Activated naive CD4-positive, alpha-beta T cell treated with anti-CD3 and anti-CD28 coated beads for 36 hours (primary cell): ENCODE data around the gene TRPM5. TPM values are rescaled to one million over a fixed set of nuclear protein-coding genes. Genes with fewer than 3 reads are reported as not detected.

ENCODE experiments used
- CTCF ChIA-PET: fragments of 350-600 bp; sonication (Branson Sonifier 250); formaldehyde crosslinking; loops from one replicate; lab custom pipeline; 2021; ENCODE audit warnings: antibody characterized with exemption; lab: Charles Lee
- DNase-seq: peaks from one replicate; pipeline ENCODE4 v3.0.0-alpha.2; 2020
- H3K27ac Mint-ChIP-seq: one replicate; pipeline ENCODE4 v1.8.0; 2021; ENCODE audit warnings: mild to moderate bottlenecking, mixed read lengths
- H3K27me3 Mint-ChIP-seq: one replicate; pipeline ENCODE4 v1.8.0; 2021; ENCODE audit warnings: low read depth, mixed read lengths
- H3K36me3 Mint-ChIP-seq: one replicate; pipeline ENCODE4 v1.8.0; 2021; ENCODE audit warnings: low read depth, mixed read lengths
- H3K4me1 Mint-ChIP-seq: one replicate; pipeline ENCODE4 v1.8.0; 2021; ENCODE audit warnings: low read depth, mixed read lengths
- H3K4me3 Mint-ChIP-seq: one replicate; pipeline ENCODE4 v1.8.0; 2021; ENCODE audit warnings: mild to moderate bottlenecking, moderate library complexity, mixed read lengths
- H3K9me3 Mint-ChIP-seq: one replicate; pipeline ENCODE4 v1.8.0; 2021; ENCODE audit warnings: mixed read lengths
- intact Hi-C: fragments of 100-400 bp; cut with micrococcal nuclease; formaldehyde crosslinking; loops from one replicate; pipeline ENCODE4 v1.15.1; 2023
- total RNA-seq, 2 experiments: library from RNA; stranded (reverse); gene quantifications; one replicate each; pipeline ENCODE4 v1.2.3, GENCODE V29; 2021

The TRPM5 gene
- total RNA-seq, 2 experiments from 2014 or later, result not detected

- H3K4me3 Mint-ChIP-seq, result no peak overlapping the region
- no peaks in the 10 kb centered on the region for H3K27me3 Mint-ChIP-seq
- DNase-seq, result no peak
- no peak overlapping the region for H3K27ac Mint-ChIP-seq
- no peaks in the 10 kb centered on the region for H3K36me3 Mint-ChIP-seq
- no peaks in the 10 kb centered on the region for H3K9me3 Mint-ChIP-seq
- intact Hi-C loops, result loop anchor here (1.0 to 10.0 kb wide), 5 partner anchors 19 to 445 kb away; partner anchors contain the start of gene KCNQ1OT1
- CTCF ChIA-PET, result interaction anchor here (4.8 kb wide), 1 partner anchor 84 kb away, joined by 16 read pairs; no protein-coding TSS in a partner anchor
- peaks cover 20% of the 10 kb centered on the region for H3K4me1 Mint-ChIP-seq
Measured at GRCh38 chr11:2447951-2448650, 3.8 kb upstream of the TRPM5 start.

- intact Hi-C loops, result loop anchor here (1.0 to 10.0 kb wide), 5 partner anchors 20 to 445 kb away; partner anchors contain the start of gene KCNQ1OT1
- DNase-seq, result peak; percentile 48
- CTCF ChIA-PET, result interaction anchor here (2.0 to 4.8 kb wide), 2 partner anchors 80 to 84 kb away, joined by 4 to 16 read pairs; no protein-coding TSS in a partner anchor
- H3K27me3 Mint-ChIP-seq, result no peaks in the 10 kb centered on the region
- H3K27ac Mint-ChIP-seq, result no peak overlapping the region
- H3K4me3 Mint-ChIP-seq, result peak overlapping the region; percentile 89
- H3K36me3 Mint-ChIP-seq, result no peaks in the 10 kb centered on the region
- H3K4me1 Mint-ChIP-seq, result peaks cover 26% of the 10 kb centered on the region
- H3K9me3 Mint-ChIP-seq, result no peaks in the 10 kb centered on the region
Measured at GRCh38 chr11:2447253-2447950, 3.1 kb upstream of the TRPM5 start.

GRCh38 chr11:2446590-2447252 is 2.4 kb upstream of the TRPM5 start:
- H3K27ac Mint-ChIP-seq, result no peak overlapping the region
- CTCF ChIA-PET, result interaction anchor here (1.3 to 4.8 kb wide), 3 partner anchors 10 to 85 kb away, joined by 3 to 16 read pairs (median 4); no protein-coding TSS in a partner anchor
- DNase-seq, result peak; percentile 49
- H3K27me3 Mint-ChIP-seq, result no peaks in the 10 kb centered on the region
- H3K9me3 Mint-ChIP-seq, result no peaks in the 10 kb centered on the region
- peak overlapping the region; percentile 89 for H3K4me3 Mint-ChIP-seq
- peaks cover 26% of the 10 kb centered on the region for H3K4me1 Mint-ChIP-seq
- H3K36me3 Mint-ChIP-seq, result no peaks in the 10 kb centered on the region
- intact Hi-C loops, result loop anchor here (1.0 to 10.0 kb wide), 5 partner anchors 21 to 446 kb away; partner anchors contain the start of gene KCNQ1OT1

GRCh38 chr11:2445746-2446551 is 1.6 kb upstream of the TRPM5 start:
- H3K27ac Mint-ChIP-seq, result no peak overlapping the region
- H3K4me3 Mint-ChIP-seq, result peak overlapping the region; percentile 89
- intact Hi-C loops, result loop anchor here (1.0 to 10.0 kb wide), 5 partner anchors 35 to 447 kb away; partner anchors contain the start of genes KCNQ1OT1 and TSSC4
- no peaks in the 10 kb centered on the region for H3K27me3 Mint-ChIP-seq
- no peaks in the 10 kb centered on the region for H3K9me3 Mint-ChIP-seq
- CTCF ChIA-PET, result interaction anchor here (0.6 to 4.8 kb wide), 7 partner anchors 9 to 141 kb away, joined by 3 to 16 read pairs (median 3); no protein-coding TSS in a partner anchor
- H3K4me1 Mint-ChIP-seq, result peaks cover 26% of the 10 kb centered on the region
- H3K36me3 Mint-ChIP-seq, result no peaks in the 10 kb centered on the region
- DNase-seq, result peak; percentile 36

GRCh38 chr11:2444821-2445745 is 769 bp upstream of the TRPM5 start, which contains the start of gene KCNQ1:
KCNQ1 (plus strand) TSS chr11:2445008; CDS start chr11:2445099, 91 bp downstream.
- intact Hi-C loops, result loop anchor here (1.0 to 10.0 kb wide), 4 partner anchors 45 to 547 kb away; partner anchors contain the start of genes KCNQ1OT1, NAP1L4 and TSSC4

GRCh38 chr11:2443406-2443805 is 908 bp downstream of the TRPM5 start:
- no peaks in the 10 kb centered on the region for H3K9me3 Mint-ChIP-seq
- H3K27ac Mint-ChIP-seq, result no peak overlapping the region
- intact Hi-C loops, result loop anchor here (5.0 to 10.0 kb wide), 2 partner anchors 251 to 549 kb away; partner anchors contain the start of genes KCNQ1OT1 and NAP1L4
- H3K4me1 Mint-ChIP-seq, result peaks cover 26% of the 10 kb centered on the region
- no peaks in the 10 kb centered on the region for H3K27me3 Mint-ChIP-seq
- peak overlapping the region; percentile 2 for H3K4me3 Mint-ChIP-seq
- CTCF ChIA-PET, result interaction anchor here (1.0 to 4.8 kb wide), 2 partner anchors 16 to 88 kb away, joined by 3 to 16 read pairs; no protein-coding TSS in a partner anchor
- H3K36me3 Mint-ChIP-seq, result no peaks in the 10 kb centered on the region
- DNase-seq, result no peak

More at GRCh38 chr11:2444821-2445745, 769 bp upstream of the TRPM5 start, which contains the start of gene KCNQ1:
- H3K9me3 Mint-ChIP-seq, result no peaks in the 10 kb centered on the region
- no peaks in the 10 kb centered on the region for H3K36me3 Mint-ChIP-seq
- no peaks in the 10 kb centered on the region for H3K27me3 Mint-ChIP-seq
- no peak within 1 kb of the TSS for H3K27ac Mint-ChIP-seq
- DNase-seq, result peak; percentile 40
- H3K4me1 Mint-ChIP-seq, result peaks cover 26% of the 10 kb centered on the region
- CTCF ChIA-PET, result interaction anchor here (0.6 to 4.8 kb wide), 8 partner anchors 8 to 323 kb away, joined by 3 to 16 read pairs (median 3); no protein-coding TSS in a partner anchor
- H3K4me3 Mint-ChIP-seq, result peak within 1 kb of the TSS; percentile 89

GRCh38 chr11:2442589-2442988 is 1.7 kb downstream of the TRPM5 start:
- no peak for DNase-seq
- H3K4me1 Mint-ChIP-seq, result peaks cover 23% of the 10 kb centered on the region
- H3K9me3 Mint-ChIP-seq, result no peaks in the 10 kb centered on the region
- intact Hi-C loops, result loop anchor here (5.0 to 10.0 kb wide), 2 partner anchors 252 to 550 kb away; partner anchors contain the start of genes KCNQ1OT1 and NAP1L4
- H3K4me3 Mint-ChIP-seq, result no peak overlapping the region
- H3K27me3 Mint-ChIP-seq, result no peaks in the 10 kb centered on the region
- no peaks in the 10 kb centered on the region for H3K36me3 Mint-ChIP-seq
- H3K27ac Mint-ChIP-seq, result no peak overlapping the region
- CTCF ChIA-PET, result interaction anchor here (0.7 to 1.0 kb wide), 3 partner anchors 15 to 89 kb away, joined by 3 to 4 read pairs (median 3); no protein-coding TSS in a partner anchor

DNA sequence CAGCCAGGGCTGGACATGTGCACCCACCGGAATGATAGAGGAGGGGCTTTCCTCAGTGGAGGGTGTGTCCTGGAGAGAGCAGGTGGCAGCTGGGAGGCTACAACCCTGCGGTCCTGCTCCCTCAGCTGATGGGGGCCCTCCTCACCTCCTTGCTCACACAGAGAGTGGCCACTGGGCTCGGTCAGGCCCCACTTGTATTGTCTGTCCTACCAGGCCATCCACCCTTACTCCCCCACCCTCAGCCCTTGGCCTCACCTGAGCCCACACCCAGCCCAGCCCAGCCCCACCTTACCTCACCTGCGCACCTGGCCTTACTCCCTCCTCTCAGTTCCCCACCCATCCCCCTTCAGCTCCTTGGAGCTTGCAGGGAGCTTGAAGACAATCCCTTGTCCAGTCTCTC is 3.1 kb downstream of the TRPM5 start:
- intact Hi-C loops, result loop anchor here (5.0 to 10.0 kb wide), 2 partner anchors 254 to 551 kb away; partner anchors contain the start of genes KCNQ1OT1 and NAP1L4
- H3K27me3 Mint-ChIP-seq, result no peaks in the 10 kb centered on the region
- DNase-seq, result no peak
- peaks cover 13% of the 10 kb centered on the region for H3K4me1 Mint-ChIP-seq
- no peak overlapping the region for H3K4me3 Mint-ChIP-seq
- no peaks in the 10 kb centered on the region for H3K36me3 Mint-ChIP-seq
- H3K9me3 Mint-ChIP-seq, result no peaks in the 10 kb centered on the region
- no peak overlapping the region for H3K27ac Mint-ChIP-seq
- CTCF ChIA-PET, result no interaction called here

DNA sequence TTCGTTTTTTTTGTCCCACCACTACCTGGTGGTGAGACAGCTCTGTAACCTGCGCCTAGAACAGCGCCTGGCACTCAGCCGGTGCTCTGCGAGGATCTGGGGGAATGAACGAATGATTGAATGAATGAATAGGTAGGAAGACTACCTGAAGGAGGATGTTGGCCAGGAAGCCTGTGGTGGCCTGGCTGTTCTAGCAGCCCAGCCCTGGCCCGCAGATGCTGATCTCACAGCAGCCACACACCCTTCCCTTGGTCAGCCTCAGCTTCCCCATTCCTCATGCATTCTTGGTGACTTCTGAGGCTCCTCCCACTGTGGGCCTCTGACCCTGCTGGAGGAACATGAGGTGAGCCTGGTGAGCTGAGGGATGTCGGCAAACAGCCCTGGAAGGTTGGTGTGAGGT is 3.7 kb downstream of the TRPM5 start:
- Mint-ChIP-seq H3K36me3 (no peaks in the 10 kb centered on the region), H3K4me1 (peaks cover 13% of the 10 kb centered on the region), H3K4me3 (no peak overlapping the region), H3K9me3 (no peaks in the 10 kb centered on the region), H3K27me3 (no peaks in the 10 kb centered on the region), H3K27ac (no peak overlapping the region)
- intact Hi-C loops, result loop anchor here (5.0 to 10.0 kb wide), 2 partner anchors 254 to 552 kb away; partner anchors contain the start of genes KCNQ1OT1 and NAP1L4
- CTCF ChIA-PET, result no interaction called here
- no peak for DNase-seq

- Mint-ChIP-seq H3K9me3 (no peaks in the 10 kb centered on the region), H3K4me1 (peaks cover 11% of the 10 kb centered on the region), H3K27me3 (no peaks in the 10 kb centered on the region), H3K4me3 (no peak overlapping the region), H3K36me3 (no peaks in the 10 kb centered on the region), H3K27ac (no peak overlapping the region)
- no peak for DNase-seq
- CTCF ChIA-PET, result no interaction called here
- intact Hi-C loops, result loop anchor here (5.0 to 10.0 kb wide), 2 partner anchors 255 to 552 kb away; partner anchors contain the start of genes KCNQ1OT1 and NAP1L4
Measured at GRCh38 chr11:2439820-2440219, 4.5 kb downstream of the TRPM5 start.
